Stimulated activated CD8-positive, alpha-beta memory T cell treated with anti-CD3 and anti-CD28 coated beads, Interleukin-4, amount 100 ng/mL, for 1 hour (primary cell): ENCODE measurements around the gene DPAGT1.
A peak's percentile ranks its signal among the peaks of the same experiment; 100 is the strongest.
"Not testable (repeated sequence)": the region's sequence is repeated elsewhere in the genome, so short reads cannot be mapped to it uniquely, and the experiment has no call there.

Source experiments
- DNase-seq, 2 donors: peaks; one replicate each; pipeline ENCODE4 v3.0.0-alpha.2; 2020; ENCODE audit warnings: low read depth in 2 of 2, low spot score in 1 of 2

DPAGT1 gene

DNA sequence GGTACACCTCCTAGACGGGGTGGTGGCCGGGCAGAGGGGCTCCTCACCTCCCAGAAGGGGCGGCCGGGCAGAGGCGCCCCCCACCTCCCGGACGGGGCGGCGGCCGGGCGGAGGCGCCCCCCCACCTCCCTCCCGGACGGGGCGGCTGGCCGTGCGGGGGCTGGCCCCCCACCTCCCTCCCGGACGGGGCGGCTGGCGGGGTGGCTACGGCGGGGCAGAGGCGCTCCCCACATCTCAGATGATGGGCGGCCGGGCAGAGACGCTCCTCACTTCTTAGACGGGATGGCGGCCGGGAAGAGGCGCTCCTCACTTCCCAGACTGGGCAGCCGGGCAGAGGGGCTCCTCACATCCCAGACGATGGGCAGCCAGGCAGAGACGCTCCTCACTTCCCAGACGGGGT lies 42.5 kb downstream of the DPAGT1 start:
- DNase-seq = not testable (repeated sequence)

GRCh38 chr11:119057000-119057769 lies 44.5 kb downstream of the DPAGT1 start, which contains the start of gene HYOU1:
HYOU1 (minus strand) TSS chr11:119057205; CDS start chr11:119056160, 1,045 bp downstream.
- peak; percentile 96 to 98 for DNase-seq

GRCh38 chr11:119056421-119056999 lies 45.1 kb downstream of the DPAGT1 start:
- no peak for DNase-seq

- DNase-seq = no peak
Measured at GRCh38 chr11:119055901-119056300, 45.8 kb downstream of the DPAGT1 start.

DNA sequence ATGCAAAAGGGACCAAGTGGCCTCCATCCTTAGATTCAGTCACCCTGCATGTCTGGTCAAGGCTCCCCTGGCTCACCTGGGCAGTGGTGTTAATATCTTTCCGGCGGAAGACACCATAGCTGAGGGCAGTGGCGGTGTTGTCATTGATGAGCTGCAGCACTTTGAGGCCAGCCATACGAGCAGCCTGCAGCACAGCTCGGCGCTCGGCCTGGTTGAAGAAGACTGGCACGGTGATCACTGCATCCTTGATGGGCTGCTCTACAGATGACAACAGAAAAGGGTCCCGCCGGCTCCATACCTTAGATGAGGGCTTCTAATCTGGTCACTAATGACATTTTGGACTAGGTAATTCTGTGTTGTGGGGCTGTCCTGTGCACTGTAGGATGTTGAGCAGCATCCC lies 47.2 kb downstream of the DPAGT1 start:
- DNase-seq = no peak

DNA sequence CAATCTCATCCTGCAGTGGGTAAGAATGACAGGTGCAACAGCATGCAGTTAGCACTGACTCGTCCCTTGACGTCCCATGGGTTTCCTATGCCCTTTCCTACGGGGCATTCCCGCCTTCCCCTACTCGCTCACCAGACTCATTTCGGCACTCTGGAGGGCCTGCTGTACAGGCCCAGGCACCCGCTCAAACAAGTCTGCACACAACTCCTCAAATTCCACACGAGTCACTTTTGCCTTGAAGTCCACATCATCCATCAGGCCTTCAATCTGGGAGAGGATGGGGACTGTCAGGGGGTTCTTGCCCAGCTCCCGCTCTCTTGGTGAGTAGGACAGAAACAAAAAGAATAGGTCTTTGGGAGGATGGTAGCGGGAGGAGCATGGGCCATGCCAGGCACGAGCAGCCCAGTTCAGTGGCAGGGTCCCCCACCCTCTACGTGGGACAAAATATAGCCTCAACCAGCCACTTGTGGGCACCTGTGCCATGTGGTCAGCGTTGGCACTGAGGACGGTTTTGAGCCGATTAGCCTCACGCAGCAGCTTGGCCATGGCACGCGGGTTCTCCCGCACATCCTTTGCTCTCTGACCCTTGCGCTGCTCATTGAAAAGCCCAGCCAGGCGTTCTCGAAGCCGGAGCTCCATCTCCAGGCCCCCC lies 49.4 kb downstream of the DPAGT1 start:
- no peak for DNase-seq

DNA sequence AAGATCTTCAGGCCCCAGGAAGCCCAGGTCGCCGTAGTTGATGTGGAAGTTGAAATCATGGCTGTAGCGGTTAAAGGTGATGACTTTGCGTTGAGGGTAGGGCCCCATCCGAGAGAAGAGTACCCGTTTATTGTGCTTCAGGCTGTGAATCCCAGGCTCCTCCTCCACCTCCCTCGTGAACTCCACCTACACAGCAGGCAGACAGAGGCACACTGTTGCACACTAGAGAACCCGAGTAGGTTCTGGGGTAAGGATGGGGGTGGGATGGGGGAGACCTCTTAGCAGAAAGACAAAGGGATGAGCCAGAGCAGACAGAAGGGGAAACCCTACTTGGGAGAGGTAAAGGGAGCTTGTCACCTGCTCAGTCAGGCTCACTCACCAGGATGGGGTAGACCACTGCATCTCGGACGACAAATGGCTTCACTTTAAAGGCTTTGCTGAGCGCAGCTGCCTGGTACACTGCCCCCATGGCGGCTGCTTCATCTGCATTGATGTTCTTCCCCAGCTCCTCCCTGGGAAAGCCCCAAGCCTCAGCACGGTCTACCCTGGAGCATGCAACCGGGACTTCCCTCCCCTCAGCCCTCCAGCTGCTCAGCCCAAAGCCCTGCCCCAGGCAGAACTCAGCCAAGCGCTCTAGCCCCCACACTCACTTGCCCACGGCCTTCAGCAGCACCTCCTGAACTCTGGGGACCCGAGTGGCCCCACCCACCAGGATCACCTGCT lies 50.1 kb downstream of the DPAGT1 start:
- no peak for DNase-seq

- DNase-seq = no peak
Measured at GRCh38 chr11:119049081-119049480, 52.6 kb downstream of the DPAGT1 start.

GRCh38 chr11:119048644-119049043 lies 53.0 kb downstream of the DPAGT1 start:
- DNase-seq = no peak

DNA sequence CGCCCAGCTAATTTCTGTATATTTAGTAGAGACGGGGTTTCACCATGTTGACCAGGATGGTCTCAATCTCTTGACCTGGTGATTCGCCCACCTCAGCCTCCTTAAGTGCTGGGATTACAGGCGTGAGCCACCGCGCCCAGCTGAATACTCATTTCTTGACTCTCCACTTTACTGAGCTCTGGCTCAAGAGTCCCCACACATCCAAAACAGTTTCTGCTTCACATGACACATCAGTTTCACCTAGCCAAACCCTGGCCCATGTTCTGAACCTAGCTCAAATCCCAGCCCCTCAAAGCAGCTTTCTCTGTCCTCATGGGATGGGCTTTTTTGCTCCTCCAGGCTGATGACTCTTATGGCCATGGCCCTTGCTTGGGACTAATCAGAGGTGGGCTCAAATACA lies 54.4 kb downstream of the DPAGT1 start:
- no peak for DNase-seq
